GM12891 (cell line): ENCODE data around the gene NDUFV2.

ENCODE experiments used
- POLR2A ChIP-seq: IDR thresholded peaks from 2 replicates; pipeline ENCODE4 v1.6.1; 2011; ENCODE audit warnings: low read depth, low read length, control low read depth
- POLR2AphosphoS5 ChIP-seq: IDR thresholded peaks from 2 replicates; pipeline ENCODE4 v1.6.1; 2011; ENCODE audit warnings: low read depth, low read length, control low read depth
- TAF1 ChIP-seq: IDR thresholded peaks from 2 replicates; pipeline ENCODE4 v1.6.1; 2011; ENCODE audit warnings: low read depth, low read length, control low read depth

- TF ChIP-seq POLR2A (no peak), POLR2AphosphoS5 (no peak), TAF1 (no peak)
Observed at GRCh38 chr18:9055185-9055584, 47.3 kb upstream of the NDUFV2 start.
